Fibroblast of peridontal ligament (primary cell): ENCODE measurements around the gene EOGT.
A peak's percentile ranks its signal among the peaks of the same experiment; 100 is the strongest.

Experiments used
- DNase-seq: peaks from one replicate; pipeline ENCODE4 v3.0.0-alpha.2; 2010; ENCODE audit errors: extremely low read depth

The EOGT gene

DNA sequence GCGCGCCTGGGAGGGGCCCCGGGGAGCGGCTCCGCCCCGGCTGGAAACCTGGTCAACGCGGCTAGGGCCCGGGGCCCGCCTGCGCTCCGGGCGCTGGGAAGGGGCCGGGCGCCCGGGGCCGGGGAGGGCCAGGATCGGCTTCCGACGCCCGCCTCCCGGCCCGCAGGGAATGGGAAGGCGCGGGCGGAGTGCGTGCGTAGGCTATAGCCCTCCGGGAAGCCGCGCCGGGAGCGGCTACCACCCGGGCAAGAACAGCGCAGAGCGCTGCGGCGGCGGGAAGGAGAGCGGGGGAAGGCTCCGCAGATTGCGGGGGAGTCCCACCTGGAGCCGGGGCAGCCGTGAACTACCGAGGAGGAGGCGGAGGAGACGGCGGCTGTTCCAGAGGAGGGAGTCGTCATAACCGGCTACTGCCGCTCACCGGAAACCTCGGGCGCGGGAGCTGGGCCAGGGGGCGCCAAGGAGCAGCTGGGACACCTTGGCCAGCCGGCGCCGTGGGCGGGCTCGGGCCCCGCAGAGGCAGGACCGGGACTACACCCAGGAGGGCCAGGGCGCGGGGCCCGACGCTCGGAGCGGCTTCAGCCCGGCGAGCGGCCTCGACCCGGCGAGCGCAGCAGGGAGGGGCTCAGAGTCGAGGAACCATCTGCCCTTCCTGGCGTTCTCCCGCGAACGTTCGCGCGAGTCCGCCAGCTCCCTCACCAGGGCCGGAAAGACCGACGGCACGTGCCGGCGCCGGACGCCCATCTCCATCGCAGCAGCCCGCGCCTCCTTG is at the start of gene EOGT:
Gene EOGT, minus strand, starts transcription at position 432 of the 769 bp plus-strand sequence. CDS start 3,838 bp downstream, outside the sequence.
- DNase-seq = peak; percentile 75

DNA sequence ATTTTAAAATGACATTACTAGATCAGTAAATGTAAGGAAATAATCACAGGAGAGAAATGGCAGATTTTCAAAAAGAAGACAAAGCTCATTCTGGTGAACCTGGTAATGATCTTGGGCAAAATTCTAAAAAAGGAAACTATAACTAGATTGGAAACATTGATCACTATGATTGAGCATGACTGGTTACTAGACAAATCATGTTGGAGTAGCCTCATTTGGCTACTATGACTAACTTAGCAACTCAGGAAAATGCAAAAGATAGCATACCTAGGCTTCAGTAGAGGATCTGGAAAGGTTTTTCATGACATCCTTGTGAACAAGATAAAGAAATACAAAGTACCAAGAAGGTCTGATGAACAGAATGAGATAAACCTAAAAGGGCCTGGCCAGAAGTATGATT is 46.2 kb upstream of the EOGT start:
- no peak for DNase-seq

DNA sequence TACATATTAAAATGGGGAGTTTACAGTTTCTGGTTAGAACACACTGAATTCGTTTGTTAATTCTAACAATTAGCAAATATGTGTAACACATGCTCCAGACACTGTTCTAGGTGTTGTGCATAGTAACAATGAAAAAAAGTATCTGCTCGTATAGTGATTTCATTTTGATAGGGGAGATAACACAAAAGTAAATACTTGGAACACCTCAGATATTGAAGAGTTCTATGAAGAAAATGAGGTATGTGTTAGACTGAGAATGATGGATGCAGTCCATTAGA is 45.4 kb upstream of the EOGT start:
- DNase-seq = no peak

DNA sequence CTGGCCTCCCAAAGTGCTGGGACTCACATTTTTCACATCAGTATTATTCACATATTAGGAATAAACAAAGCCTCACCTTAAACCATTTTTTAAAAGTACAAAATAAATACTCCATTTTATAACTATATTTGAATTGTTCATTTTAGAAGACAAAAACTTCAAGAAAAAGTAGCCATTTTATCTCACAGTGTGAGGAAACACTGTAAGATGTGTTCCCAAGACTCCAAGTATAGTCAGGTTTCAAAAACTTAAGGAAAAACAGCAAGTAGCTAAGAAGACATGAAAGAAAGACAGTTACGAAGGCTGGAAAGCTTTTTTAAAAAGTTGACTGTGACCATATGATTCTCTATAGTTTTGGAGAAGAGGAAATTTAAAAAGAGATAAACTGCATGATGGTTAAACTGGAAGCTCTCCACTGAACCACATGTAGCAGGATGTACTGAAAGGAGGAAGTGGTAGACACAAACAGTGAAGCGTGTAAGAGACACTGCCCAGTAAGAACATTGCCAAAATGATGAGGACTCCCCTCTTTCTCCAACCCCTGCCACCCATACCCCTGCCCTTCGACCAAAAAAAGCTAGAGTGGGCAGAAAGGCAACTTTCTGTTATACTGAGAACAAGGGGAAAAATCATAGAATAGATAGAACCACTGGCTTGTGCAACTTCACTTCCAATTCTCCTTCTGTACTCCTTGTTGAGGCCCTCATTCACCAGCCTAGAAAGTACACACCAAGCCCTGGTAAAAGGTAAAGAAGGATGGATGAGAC is 44.9 kb upstream of the EOGT start:
- DNase-seq = no peak

DNA sequence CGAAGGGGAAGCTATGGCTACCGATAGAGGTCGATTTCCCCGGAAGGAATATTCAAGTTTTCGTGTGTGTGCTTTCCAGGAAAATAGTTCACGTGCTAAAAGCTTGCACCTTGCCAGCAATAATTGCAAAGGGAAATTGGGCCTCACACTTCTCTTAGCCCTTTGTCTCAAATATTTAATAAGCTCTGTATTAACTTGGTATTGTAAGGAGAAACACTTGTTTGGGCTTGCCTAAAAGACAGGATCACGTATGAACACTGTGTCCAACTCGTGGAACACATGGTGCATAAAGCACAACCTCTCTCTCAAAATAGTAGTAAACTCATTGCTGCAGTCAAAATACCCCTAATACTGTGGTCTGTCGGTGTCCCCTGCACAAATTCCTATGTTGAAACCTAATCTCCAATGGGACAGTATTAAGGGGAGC is 39.0 kb upstream of the EOGT start:
- no peak for DNase-seq

DNA sequence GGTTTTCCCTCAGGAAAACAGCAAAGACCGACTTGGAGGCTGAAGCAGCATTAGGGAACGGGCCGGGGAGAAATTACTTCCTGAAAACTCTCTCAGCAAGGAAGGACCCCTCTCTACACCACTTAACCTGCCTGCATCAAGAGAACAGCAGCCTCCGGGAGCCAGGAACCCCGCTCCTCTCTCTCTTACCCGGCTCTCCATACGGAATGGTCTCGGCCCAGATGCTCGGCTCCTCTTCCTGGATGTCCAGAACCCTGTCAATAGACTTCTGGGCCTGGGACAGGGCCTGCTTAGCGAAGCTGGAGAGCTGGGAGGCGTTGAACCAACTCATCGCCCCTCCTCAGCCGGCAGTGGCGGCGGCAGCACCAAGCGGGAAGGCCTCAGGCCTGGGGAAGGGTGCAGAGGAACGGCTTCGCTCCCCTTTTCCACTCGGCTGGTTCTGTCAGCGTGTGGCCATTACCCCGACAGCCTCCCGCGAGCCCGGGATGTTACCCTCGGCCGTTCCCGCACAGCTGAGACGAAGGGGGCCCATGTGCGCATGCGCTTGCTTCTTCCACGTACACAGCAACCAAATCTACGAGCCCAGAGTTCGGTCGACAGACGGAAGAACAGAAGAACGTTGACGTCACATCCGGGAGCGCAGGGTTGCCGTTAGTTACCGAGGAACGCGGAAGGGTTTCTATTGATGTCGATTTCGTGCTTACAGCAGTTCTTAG is 38.4 kb upstream of the EOGT start, which contains the start of gene TMF1:
Gene TMF1, minus strand, starts transcription at position 578 of the 716 bp plus-strand sequence. Its CDS starts 247 bp downstream, at position 331.
- peak; percentile 100 for DNase-seq

DNA sequence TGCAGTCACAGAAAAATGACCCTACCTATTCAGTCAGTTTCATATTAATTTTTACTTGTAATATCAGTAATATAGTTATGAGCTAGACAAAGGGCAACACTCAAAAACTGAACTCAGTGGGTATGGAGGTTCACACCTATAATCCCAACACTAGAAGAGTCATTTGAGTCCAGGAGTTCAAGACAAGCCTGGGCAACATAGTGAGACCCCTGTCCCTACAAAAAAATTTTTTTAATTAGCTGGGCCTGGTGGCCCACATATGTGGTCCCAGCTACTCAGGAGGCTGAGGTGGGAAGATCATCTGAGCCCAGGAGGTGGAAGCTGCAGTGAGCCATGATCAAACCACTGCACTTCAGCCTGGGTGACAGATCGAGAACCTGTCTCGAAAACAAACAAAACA is 35.5 kb upstream of the EOGT start:
- DNase-seq = no peak

DNA sequence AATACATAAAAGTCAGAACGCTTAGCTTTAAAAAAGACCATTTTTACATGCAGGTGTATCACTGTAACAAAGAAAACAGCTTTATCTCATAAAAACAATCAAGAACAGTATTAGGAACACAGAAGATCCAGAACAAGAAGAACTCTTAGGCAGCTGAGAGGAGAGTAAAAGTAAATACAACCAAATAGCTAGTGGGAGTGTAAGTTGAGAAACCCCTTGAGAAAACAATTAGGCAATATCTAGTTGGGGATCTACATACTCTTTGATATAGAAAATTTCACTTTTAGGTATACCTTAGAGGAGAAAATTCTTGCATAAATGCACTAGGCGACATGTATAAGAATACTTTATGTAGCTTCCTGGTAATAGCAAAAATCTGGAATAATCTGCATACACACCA is 31.1 kb upstream of the EOGT start:
- DNase-seq = peak; percentile 41

DNA sequence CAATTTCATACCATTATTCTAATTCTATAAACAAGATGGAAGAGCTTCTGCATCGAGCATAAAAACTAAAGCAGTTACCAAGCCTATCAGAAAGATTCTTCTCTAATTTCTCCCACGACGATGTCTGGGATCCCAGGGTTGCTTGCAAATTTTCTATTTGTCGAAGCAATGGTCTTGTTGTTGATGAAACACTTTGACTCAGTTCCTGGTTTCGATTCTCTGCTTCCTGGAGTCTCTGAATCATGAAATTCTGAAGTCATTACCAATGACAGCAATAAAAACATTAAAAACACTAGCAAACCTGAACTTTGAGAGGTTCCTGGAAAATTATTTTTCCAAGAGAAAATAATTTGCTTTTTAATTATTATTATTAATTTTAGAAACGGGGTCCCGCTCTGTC is 20.0 kb upstream of the EOGT start:
- DNase-seq = peak; percentile 45

DNA sequence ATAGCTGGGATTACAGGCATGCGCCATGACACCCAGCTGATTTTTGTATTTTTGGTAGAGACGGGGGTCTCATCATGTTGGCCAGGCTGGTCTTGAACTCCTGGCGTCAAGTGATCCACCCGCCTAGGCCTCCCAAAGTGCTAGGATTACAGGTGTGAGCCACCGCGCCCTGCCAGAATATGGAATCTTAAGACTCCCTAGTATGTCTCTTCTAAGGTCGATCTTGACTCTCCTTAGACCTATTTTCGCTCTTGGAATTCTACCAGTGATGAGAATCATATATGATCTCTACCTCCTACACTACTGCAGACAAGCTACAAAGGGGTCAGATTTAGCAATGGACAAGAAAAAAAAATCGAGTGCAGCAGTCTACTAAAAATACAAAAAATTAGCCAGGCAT is 19.3 kb upstream of the EOGT start:
- DNase-seq = no peak

DNA sequence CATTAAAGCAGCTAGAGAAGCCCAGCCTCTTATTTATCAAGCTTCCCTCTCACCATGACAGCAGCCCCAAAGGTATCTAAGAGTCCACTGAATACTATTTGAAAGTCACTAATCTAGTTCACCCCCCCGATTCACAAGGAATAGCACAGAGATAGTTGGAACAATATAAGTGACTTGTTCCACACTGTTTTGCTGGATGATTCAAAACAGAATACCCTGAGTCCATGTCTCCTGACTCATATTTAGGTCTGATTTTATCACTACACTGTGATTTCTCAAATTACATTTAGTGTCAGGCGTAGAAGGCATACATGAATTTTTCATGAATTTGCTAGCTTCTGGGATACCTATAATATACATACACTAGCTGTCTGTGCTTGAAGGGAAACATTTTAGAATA is 18.7 kb upstream of the EOGT start:
- peak; percentile 14 for DNase-seq

DNA sequence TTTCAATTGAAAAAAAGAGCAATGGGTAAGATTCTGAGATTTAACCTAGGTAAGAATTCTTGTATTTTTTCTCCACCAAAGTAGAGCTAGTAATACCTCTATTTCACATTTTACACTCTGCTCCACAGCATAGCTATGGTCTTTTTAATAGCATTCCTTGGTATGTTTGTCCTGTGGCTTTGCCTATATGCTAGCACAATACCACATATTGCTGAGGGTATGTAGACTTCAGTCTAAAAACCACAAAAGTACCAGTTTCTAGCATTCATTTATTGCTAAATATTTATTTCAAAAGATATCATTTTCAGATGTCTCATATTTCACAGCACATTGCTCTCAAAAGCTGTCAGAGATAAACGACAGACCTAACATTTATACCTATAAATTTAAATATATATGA is 18.2 kb upstream of the EOGT start:
- peak; percentile 11 for DNase-seq

DNA sequence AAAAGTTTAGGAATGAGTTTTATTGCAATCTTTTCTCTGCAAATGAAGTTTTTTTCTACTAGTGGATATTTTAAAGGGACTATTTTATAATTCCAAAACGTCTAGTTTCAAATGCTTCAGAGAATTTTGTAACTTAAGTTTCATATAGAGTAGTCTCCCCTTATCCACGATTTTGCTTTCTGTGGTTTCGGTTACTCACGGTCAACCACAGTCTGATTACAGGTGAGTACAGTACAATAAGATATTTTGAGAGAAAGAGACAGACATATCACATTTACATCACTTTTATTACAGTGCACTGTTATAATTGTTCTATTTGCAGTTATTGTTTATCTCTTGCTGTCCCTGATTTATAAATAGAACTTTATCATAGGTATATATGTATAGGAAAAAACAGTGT is 7.4 kb upstream of the EOGT start:
- DNase-seq = no peak

DNA sequence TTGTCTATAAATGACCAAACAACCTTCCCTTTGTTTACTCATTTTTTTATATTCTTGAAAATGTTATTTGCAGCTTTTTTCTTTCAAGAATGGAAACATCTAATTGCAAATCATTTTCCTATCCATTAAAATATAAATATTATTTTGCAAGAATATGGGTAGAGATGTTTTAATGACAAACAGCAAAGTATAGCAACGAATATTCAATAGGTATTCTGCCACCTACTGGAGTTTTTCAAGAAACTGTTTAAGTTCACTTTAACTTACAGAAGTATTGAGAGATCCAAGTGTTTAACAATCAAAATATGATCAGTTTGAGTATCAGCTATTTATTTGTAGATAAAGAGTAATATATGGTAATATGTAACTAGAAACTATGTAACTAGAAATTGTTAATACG is 6.9 kb upstream of the EOGT start:
- peak; percentile 25 for DNase-seq

DNA sequence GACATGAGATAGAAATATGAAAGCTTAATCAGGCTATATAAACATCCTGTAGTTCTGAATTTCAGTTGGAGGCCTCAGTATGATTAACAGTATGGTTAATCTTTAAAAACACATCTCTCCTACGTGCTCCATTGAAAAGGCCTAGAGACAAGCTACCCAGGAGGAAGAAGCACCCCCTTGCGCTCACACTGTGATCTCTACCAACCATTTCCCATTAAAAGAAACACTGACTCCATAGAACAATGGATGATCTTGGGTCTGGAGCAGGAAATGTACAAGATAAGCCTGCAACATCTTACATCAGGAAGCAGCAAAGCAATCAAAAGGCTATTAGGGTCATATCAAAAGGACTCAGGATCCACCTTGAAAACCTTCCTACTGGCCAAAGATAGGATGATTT is 3.4 kb upstream of the EOGT start:
- no peak for DNase-seq

DNA sequence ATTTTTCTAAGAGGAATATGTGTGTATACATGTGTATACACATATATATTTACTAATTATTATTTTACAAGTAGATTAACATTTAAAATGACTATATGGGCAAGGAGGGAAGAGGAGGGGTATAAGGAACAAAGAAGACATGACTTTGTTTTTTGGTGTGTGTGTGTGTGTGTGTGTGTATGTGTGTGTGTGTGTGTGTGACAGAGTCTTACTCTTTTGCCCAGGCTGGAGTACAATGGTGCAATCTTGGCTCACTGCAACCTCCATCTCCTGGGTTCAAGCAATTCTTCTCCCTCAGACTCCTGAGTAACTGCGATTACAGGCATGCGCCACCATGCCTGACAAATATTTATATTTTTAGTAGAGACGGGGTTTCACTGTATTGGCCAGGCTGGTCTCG is 2.6 kb upstream of the EOGT start:
- no peak for DNase-seq

DNA sequence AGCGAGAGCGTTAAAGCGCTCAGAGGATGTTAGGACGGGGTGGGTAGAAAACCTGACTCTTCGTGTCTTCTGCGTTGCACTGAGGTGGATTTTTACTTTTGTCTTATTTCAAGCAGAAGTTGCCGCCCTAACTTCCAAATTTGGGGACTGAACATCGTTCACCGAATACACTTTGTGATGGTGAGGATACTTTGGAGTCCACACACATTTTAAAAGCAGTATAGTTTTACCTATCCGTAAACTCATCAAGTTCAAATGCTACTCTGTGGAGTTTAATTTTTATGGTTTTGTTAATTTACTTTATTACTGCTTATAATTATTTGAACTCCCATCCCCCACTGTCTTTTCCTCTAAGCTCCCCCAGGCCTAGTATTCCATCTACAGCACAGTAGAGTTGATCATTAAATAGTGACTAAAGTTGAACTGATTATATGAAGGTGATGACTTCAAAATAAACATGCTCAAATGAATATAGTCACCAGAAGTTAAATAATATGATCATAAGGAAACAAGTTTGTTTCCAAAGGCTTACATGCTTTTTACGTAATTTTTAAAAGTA is 617 bp upstream of the EOGT start:
- no peak for DNase-seq

DNA sequence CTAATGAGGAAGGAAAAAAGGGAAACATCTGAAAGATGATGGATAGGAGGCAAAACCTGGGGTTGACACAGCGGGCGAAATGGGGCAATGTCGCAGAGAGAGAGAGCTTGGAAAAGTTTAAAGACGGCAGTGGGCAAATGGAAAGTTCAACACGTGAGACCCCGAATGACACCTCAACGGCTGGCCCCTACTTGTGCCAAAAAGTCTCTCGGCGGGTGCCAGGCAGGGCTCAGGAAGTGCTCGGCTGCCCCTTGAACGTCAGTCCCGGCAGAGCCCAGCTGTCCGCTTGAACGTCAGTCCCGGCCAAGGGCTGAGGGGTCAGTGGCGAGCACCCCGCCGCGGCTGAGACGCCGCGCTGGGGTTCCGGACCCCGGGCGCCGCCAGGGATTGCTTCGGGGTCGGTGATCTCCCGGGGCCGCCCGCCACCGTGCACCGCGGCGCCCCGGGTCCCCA is 658 bp downstream of the EOGT start:
- peak; percentile 43 for DNase-seq

DNA sequence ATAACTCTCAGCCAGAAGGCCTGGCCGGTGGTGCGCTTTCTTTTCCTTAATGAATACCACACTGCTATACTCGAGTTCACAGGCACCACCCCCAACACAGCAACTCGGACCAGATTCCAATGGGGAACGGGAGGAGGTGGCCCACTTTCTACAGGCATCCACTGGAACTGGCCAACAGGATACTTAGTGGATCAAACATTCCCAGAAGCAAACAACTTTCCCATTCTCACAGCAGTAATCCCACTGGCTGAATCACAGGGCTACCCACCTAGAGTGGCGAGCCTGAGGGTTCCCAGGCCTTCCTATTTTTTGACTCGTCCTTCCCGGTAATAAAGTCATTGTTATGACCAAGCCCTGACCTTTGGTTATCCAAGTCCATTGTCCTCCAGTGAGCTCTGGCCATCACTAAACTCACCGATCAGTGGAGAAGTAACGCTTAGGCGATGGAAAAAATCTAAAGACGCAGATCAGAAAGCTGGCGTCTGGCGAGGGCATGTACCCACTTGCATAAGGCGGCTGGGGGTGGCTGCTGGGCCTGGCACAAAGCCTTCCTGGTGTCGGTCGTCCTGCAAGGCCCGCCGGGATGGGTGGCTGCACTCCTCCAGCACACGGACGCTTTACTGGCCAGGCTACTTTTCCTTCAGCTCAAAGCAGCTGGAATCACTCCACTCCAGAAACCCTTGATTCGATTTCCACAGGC is 1.2 kb downstream of the EOGT start:
- peak; percentile 67 for DNase-seq

DNA sequence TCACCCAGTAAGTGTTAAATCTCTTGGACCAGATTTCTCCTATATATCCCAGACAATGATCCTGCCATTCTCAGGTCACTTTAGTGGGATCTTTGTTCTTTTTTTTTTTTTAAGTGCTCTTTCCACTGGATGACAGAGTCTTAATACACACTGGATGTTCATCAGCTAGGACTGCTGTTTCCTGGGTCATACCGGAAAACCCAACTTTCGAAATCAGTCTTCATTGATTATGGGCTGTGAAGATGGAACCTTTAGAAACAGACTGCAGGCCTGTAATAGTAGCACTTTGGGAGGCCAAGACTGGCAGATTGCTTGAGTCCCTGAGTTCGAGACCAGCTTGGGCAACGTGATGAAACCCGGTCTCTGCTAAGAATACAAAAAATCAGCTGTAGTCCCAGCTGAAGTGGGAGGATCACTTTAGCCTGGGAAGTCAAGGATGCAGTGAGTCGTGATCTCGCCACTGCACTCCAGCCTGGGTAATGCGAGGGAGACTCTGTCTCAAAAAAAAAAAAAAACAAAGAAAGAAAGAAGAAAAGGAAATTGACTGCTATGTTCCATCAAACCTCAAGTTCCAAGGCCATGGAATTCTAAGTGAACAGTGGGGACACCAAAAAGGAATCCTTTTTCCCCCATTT is 2.3 kb downstream of the EOGT start:
- no peak for DNase-seq
